ENCODE measurements around the gene PHACTR2. TPM values are rescaled to one million over a fixed set of nuclear protein-coding genes. Genes with fewer than 3 reads are reported as not detected.
A peak's percentile ranks its signal among the peaks of the same experiment; 100 is the strongest.

The PHACTR2 gene
- total and polyA plus RNA-seq, 2 of the 13 experiments (the other 11 are each of a cell fraction or from before 2014, with no cell fraction given): 11.3 to 28.2 TPM

- TF ChIP-seq GRHL1 (CRISPR knock-in tag; conservative IDR thresholded peaks at IDR 0.05) (no peak), ZNF614 (CRISPR knock-in tag; IDR thresholded peaks at IDR 0.05; ENCODE audit: borderline replicate concordance) (peak; percentile 81; the same call in 1 of the 2 replicates), SKI (IDR thresholded peaks at IDR 0.05; ENCODE audit: partially characterized antibody) (peak; percentile 24), GMEB1 (CRISPR knock-in tag; IDR thresholded peaks at IDR 0.05; ENCODE audit: borderline replicate concordance) (peak; percentile 93), CEBPG (CRISPR knock-in tag; IDR thresholded peaks at IDR 0.05) (peak; percentile 78), CBX5 (CRISPR knock-in tag; IDR thresholded peaks at IDR 0.05; ENCODE audit: borderline replicate concordance) (peak; percentile 88; the same call in 1 of the 2 replicates), NFIC (IDR thresholded peaks at IDR 0.05; ENCODE audit: low read length) (peak; percentile 78), ZNF619 (CRISPR knock-in tag; IDR thresholded peaks at IDR 0.05) (peak; percentile 97), RAD21 (CRISPR knock-in tag; IDR thresholded peaks at IDR 0.05) (peak; percentile 71), ZNF597 (CRISPR knock-in tag; IDR thresholded peaks at IDR 0.05) (peak; percentile 5; the same call in 1 of the 2 replicates), ZNF543 (CRISPR knock-in tag; IDR thresholded peaks at IDR 0.05) (peak; percentile 97), SCMH1 (CRISPR knock-in tag; IDR thresholded peaks at IDR 0.05; ENCODE audit: borderline replicate concordance) (no peak), ZNF574 (CRISPR knock-in tag; IDR thresholded peaks at IDR 0.05) (peak; percentile 95), ZNF781 (CRISPR knock-in tag; IDR thresholded peaks at IDR 0.05; ENCODE audit: borderline replicate concordance, not compliant biosample characterization) (peak; percentile 100), ELF4 (CRISPR knock-in tag; IDR thresholded peaks at IDR 0.05; ENCODE audit: borderline replicate concordance) (peak; percentile 84), SUZ12 (IDR thresholded peaks at IDR 0.05; ENCODE audit: low read depth, low read length) (no peak), ONECUT2 (CRISPR knock-in tag; IDR thresholded peaks at IDR 0.05) (peak; percentile 64), E2F1 (CRISPR knock-in tag; IDR thresholded peaks at IDR 0.05) (peak; percentile 91), ZNF546 (CRISPR knock-in tag; conservative IDR thresholded peaks at IDR 0.05) (peak; percentile 95), ZNF616 (CRISPR knock-in tag; IDR thresholded peaks at IDR 0.05; ENCODE audit: low read depth) (peak; percentile 98), NR2F1 (CRISPR knock-in tag; IDR thresholded peaks at IDR 0.05) (0 out of 4 replicates have a peak, but pooled peaks have one; percentile 11 to 23)
Measured at GRCh38 chr6:143842902-143843676, 165.3 kb downstream of the PHACTR2 start, which contains the start of gene LTV1 (continued).

Data from HepG2 (cell line).